Measurements from ENCODE around the gene COL1A2. TPM values are rescaled to one million over a fixed set of nuclear protein-coding genes. Genes with fewer than 3 reads are reported as not detected.

The COL1A2 gene
- polyA plus RNA-seq, 3 donors from 2014 or later, result not detected

GRCh38 chr7:94423863-94424735, 29.4 kb downstream of the COL1A2 start:
- Mint-ChIP-seq H3K27ac (no peak overlapping the region), H3K36me3 (no peaks in the 10 kb centered on the region), H3K27me3 (ENCODE audit: low read depth in 3 of 3) (peaks cover 0 to 3% (median 0%) of the 10 kb centered on the region in 3 donors), H3K4me1 (no peaks in the 10 kb centered on the region), H3K9me3 (no peaks in the 10 kb centered on the region), H3K4me3 (no peak overlapping the region)
- DNase-seq, result no peak

GRCh38 chr7:94425546-94425945, 30.9 kb downstream of the COL1A2 start:
- no peak overlapping the region for H3K4me3 Mint-ChIP-seq
- H3K36me3 Mint-ChIP-seq, result no peaks in the 10 kb centered on the region
- DNase-seq, result no peak
- H3K9me3 Mint-ChIP-seq, result no peaks in the 10 kb centered on the region
- H3K27me3 Mint-ChIP-seq (ENCODE audit: low read depth in 3 of 3), result peaks cover 0 to 1% (median 0%) of the 10 kb centered on the region in 3 donors
- no peaks in the 10 kb centered on the region for H3K4me1 Mint-ChIP-seq
- H3K27ac Mint-ChIP-seq, result no peak overlapping the region

- Mint-ChIP-seq H3K9me3 (no peaks in the 10 kb centered on the region), H3K4me3 (no peak overlapping the region), H3K27ac (no peak overlapping the region), H3K4me1 (no peaks in the 10 kb centered on the region), H3K36me3 (no peaks in the 10 kb centered on the region), H3K27me3 (ENCODE audit: low read depth in 3 of 3) (peaks cover 0 to 1% (median 0%) of the 10 kb centered on the region in 3 donors)
- DNase-seq, result no peak
Measured at GRCh38 chr7:94426980-94427875, 32.5 kb downstream of the COL1A2 start.

DNA sequence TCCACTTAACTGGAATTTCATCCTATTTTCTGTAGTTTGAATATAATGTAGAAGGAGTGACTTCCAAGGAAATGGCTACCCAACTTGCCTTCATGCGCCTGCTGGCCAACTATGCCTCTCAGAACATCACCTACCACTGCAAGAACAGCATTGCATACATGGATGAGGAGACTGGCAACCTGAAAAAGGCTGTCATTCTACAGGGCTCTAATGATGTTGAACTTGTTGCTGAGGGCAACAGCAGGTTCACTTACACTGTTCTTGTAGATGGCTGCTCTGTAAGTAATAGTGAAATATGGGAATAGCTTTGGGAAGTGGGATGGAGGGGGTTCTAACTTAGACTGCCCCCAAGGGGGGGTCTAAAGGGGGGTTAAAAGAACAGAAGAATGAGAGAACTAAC, 34.5 kb downstream of the COL1A2 start:
- H3K4me1 Mint-ChIP-seq, result no peaks in the 10 kb centered on the region
- no peaks in the 10 kb centered on the region for H3K9me3 Mint-ChIP-seq
- H3K27ac Mint-ChIP-seq, result no peak overlapping the region
- H3K27me3 Mint-ChIP-seq (ENCODE audit: low read depth in 3 of 3), result peaks cover 0 to 2% (median 1%) of the 10 kb centered on the region in 3 donors
- H3K36me3 Mint-ChIP-seq, result no peaks in the 10 kb centered on the region
- no peak for DNase-seq
- no peak overlapping the region for H3K4me3 Mint-ChIP-seq

- Mint-ChIP-seq H3K27ac (no peak overlapping the region), H3K4me3 (no peak overlapping the region), H3K36me3 (no peaks in the 10 kb centered on the region), H3K27me3 (ENCODE audit: low read depth in 3 of 3) (peaks cover 0 to 7% (median 1%) of the 10 kb centered on the region in 3 donors), H3K9me3 (no peaks in the 10 kb centered on the region), H3K4me1 (peaks cover 0 to 2% of the 10 kb centered on the region in 2 donors)
- DNase-seq, result no peak
Measured at GRCh38 chr7:94431176-94431575, 36.5 kb downstream of the COL1A2 start.

DNA sequence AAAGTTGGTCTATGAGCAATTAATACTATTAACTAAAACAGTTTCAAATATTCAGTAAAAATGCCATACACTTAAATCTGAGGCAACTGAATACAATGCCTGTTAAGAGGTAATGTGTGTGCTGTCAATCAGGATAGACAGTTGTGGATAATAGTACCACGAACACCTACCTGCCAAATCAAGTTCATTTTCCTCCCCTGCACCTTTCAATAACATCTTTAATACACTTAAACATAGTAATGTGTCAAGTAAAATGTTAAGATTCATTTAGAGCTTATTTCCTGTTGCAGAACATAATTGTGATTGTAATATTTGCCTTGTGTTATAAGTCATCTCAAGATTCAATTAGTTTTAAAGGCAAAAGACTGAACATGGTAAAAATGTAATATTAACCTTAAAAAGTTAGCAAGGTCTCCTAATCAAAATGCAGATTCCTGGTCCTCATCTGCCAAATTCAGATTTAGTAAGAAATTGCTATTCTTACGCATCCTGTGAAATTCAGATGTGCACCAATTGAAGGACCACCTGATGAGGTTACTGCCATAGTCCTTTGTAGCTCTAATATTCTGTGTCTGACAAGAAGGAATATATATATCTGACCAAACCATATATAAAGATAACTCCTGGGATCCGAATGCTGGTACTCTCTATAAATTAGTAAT, 37.1 kb downstream of the COL1A2 start:
- Mint-ChIP-seq H3K36me3 (no peaks in the 10 kb centered on the region), H3K27ac (no peak overlapping the region), H3K9me3 (no peaks in the 10 kb centered on the region), H3K27me3 (ENCODE audit: low read depth in 3 of 3) (peaks cover 0 to 9% (median 1%) of the 10 kb centered on the region in 3 donors), H3K4me1 (peaks cover 0 to 3% of the 10 kb centered on the region in 2 donors), H3K4me3 (no peak overlapping the region)
- DNase-seq, result no peak

DNA sequence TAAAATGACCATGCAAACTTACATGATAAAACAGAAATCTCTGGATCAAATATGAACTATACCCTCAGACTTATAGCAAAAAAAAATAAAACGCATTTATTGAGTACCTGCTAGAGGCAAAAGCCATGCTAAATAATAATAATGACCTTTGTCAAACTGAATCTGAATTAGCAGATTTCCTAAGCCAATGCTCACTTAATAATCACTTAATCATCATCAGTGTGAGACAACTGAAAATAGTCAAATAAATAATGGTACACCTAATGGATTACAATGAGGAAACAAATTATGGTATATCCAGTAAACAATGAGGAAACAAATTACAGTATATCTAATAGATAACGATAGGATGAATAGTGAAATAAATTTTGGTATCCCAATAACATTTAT, 37.6 kb downstream of the COL1A2 start:
- no peak overlapping the region for H3K4me3 Mint-ChIP-seq
- no peaks in the 10 kb centered on the region for H3K36me3 Mint-ChIP-seq
- H3K27ac Mint-ChIP-seq, result no peak overlapping the region
- peaks cover 0 to 3% of the 10 kb centered on the region in 2 donors for H3K4me1 Mint-ChIP-seq
- H3K9me3 Mint-ChIP-seq, result no peaks in the 10 kb centered on the region
- DNase-seq, result no peak
- H3K27me3 Mint-ChIP-seq (ENCODE audit: low read depth in 3 of 3), result peaks cover 0 to 9% (median 1%) of the 10 kb centered on the region in 3 donors

- Mint-ChIP-seq H3K9me3 (no peaks in the 10 kb centered on the region), H3K4me1 (peaks cover 0 to 3% of the 10 kb centered on the region in 2 donors), H3K4me3 (no peak overlapping the region), H3K36me3 (no peaks in the 10 kb centered on the region), H3K27me3 (ENCODE audit: low read depth in 3 of 3) (peaks cover 0 to 9% (median 1%) of the 10 kb centered on the region in 3 donors), H3K27ac (no peak overlapping the region)
- DNase-seq, result no peak
Measured at GRCh38 chr7:94432817-94433216, 38.1 kb downstream of the COL1A2 start.

- DNase-seq, result no peak
- Mint-ChIP-seq H3K27me3 (ENCODE audit: low read depth in 3 of 3) (peaks cover 0 to 9% (median 1%) of the 10 kb centered on the region in 3 donors), H3K9me3 (no peaks in the 10 kb centered on the region), H3K4me3 (no peak overlapping the region), H3K4me1 (peaks cover 0 to 3% of the 10 kb centered on the region in 2 donors), H3K36me3 (no peaks in the 10 kb centered on the region), H3K27ac (no peak overlapping the region)
Measured at GRCh38 chr7:94433224-94433623, 38.5 kb downstream of the COL1A2 start.

DNA sequence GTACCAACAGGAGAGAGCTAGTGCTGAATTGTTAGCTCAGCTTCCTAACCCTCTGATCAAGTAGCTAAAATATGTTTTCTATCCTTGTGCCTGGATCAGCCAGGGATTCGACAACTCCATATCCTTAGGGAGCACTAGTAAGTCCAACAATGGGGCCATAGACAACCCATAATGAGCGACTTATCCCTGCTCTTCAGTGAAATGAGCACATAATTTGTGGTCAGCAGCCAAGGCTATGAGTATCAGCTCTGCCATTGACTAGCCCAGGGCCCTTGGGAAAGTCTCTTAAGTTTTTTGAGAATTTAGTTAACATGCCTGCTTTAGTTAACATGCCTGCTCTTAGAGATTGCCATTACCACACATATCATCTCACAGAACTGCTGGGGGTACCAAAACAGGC, 39.3 kb downstream of the COL1A2 start:
- H3K36me3 Mint-ChIP-seq, result no peaks in the 10 kb centered on the region
- H3K27ac Mint-ChIP-seq, result no peak overlapping the region
- no peak overlapping the region for H3K4me3 Mint-ChIP-seq

GRCh38 chr7:94436018-94436604, 41.4 kb downstream of the COL1A2 start:
- Mint-ChIP-seq H3K9me3 (no peaks in the 10 kb centered on the region), H3K27ac (no peak overlapping the region), H3K4me1 (peaks cover 0 to 3% of the 10 kb centered on the region in 2 donors), H3K27me3 (ENCODE audit: low read depth in 3 of 3) (peaks cover 0 to 9% (median 0%) of the 10 kb centered on the region in 3 donors), H3K4me3 (no peak overlapping the region), H3K36me3 (no peaks in the 10 kb centered on the region)
- peak; percentile 40 to 48 (median 43) for DNase-seq

More for the DNA sequence above, 39.3 kb downstream of the COL1A2 start:
- DNase-seq, result no peak
- Mint-ChIP-seq H3K27me3 (ENCODE audit: low read depth in 3 of 3) (peaks cover 0 to 9% (median 1%) of the 10 kb centered on the region in 3 donors), H3K4me1 (peaks cover 0 to 3% of the 10 kb centered on the region in 2 donors), H3K9me3 (no peaks in the 10 kb centered on the region)

GRCh38 chr7:94436700-94437099, 42.0 kb downstream of the COL1A2 start:
- DNase-seq, result no peak
- Mint-ChIP-seq H3K4me1 (peaks cover 0 to 3% of the 10 kb centered on the region in 2 donors), H3K4me3 (no peak overlapping the region), H3K9me3 (no peaks in the 10 kb centered on the region), H3K27me3 (ENCODE audit: low read depth in 3 of 3) (peaks cover 0 to 12% (median 0%) of the 10 kb centered on the region in 3 donors), H3K36me3 (no peaks in the 10 kb centered on the region), H3K27ac (no peak overlapping the region)

DNA sequence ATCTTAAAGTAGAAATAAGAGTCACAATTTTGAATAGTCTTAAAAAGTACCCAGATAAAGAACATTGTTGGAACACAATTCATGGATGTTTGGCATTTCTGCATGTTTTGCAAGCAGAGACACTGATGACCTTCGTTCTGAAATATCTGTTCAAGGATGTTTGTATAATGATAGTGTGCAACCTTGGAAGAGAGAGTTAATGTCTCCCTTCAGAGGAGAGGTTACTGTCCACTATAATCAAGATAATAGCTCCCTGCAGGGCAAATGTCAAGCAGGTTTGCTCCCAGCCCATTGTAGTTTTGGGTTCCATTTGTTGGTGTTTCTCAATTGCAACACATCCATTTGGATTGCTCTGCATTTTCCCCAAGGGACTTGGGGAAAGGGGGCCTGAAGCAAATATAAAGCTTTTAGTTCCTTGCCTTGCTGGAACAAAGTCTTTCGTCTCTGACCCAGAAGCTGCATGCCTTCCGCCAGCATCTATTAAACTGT, 45.2 kb downstream of the COL1A2 start:
- no peaks in the 10 kb centered on the region for H3K9me3 Mint-ChIP-seq
- H3K27me3 Mint-ChIP-seq (ENCODE audit: low read depth in 3 of 3), result peaks cover 0 to 10% (median 0%) of the 10 kb centered on the region in 3 donors
- H3K4me1 Mint-ChIP-seq, result peaks cover 0 to 3% of the 10 kb centered on the region in 2 donors
- H3K4me3 Mint-ChIP-seq, result no peak overlapping the region
- no peak for DNase-seq
- H3K27ac Mint-ChIP-seq, result no peak overlapping the region
- no peaks in the 10 kb centered on the region for H3K36me3 Mint-ChIP-seq

All from immature natural killer cell (primary cell).